NCI-H2107 treated with DMSO at 0.1 percent for 48 hours (cell line): ENCODE results near the gene PCIF1.
A peak's percentile ranks its signal among the peaks of the same experiment; 100 is the strongest.
"Not testable (repeated sequence)": the region's sequence is repeated elsewhere in the genome, so short reads cannot be mapped to it uniquely, and the experiment has no call there.

ENCODE experiments used
- DNase-seq: peaks from one replicate; lab custom pipeline; 2025; ENCODE audit not compliant: unreplicated experiment; lab: John Stamatoyannopoulos, UW

Gene PCIF1

GRCh38 chr20:45946149-45946970 is 11.9 kb downstream of the PCIF1 start:
- no peak for DNase-seq

- DNase-seq, result no peak
Measured at GRCh38 chr20:45947110-45947866, 12.8 kb downstream of the PCIF1 start.

GRCh38 chr20:45948261-45948733 is 13.8 kb downstream of the PCIF1 start:
- DNase-seq, result no peak

- no peak for DNase-seq
Measured at GRCh38 chr20:45948742-45949541, 14.5 kb downstream of the PCIF1 start.

- DNase-seq, result no peak
Measured at GRCh38 chr20:45949542-45950329, 15.3 kb downstream of the PCIF1 start.

- no peak for DNase-seq
Measured at GRCh38 chr20:45950330-45950646, 15.8 kb downstream of the PCIF1 start.

GRCh38 chr20:45951925-45952834 is 17.7 kb downstream of the PCIF1 start:
- DNase-seq, result no peak

GRCh38 chr20:45952861-45953260 is 18.4 kb downstream of the PCIF1 start:
- no peak for DNase-seq

- no peak for DNase-seq
Measured at GRCh38 chr20:45953672-45954071, 19.2 kb downstream of the PCIF1 start.

GRCh38 chr20:45956326-45956725 is 21.8 kb downstream of the PCIF1 start:
- not testable (repeated sequence) for DNase-seq

GRCh38 chr20:45957021-45957941 is 22.8 kb downstream of the PCIF1 start:
- DNase-seq, result no peak

GRCh38 chr20:45958593-45958992 is 24.1 kb downstream of the PCIF1 start:
- no peak for DNase-seq

- no peak for DNase-seq
Measured at GRCh38 chr20:45959126-45959525, 24.6 kb downstream of the PCIF1 start.

- DNase-seq, result peak; percentile 11
Measured at GRCh38 chr20:45959956-45960630, 25.6 kb downstream of the PCIF1 start.

- DNase-seq, result no peak
Measured at GRCh38 chr20:45962031-45962755, 27.7 kb downstream of the PCIF1 start.

GRCh38 chr20:45963059-45964005 is 28.8 kb downstream of the PCIF1 start:
- DNase-seq, result peak; percentile 49
